ENCODE results near the gene SCPEP1. TPM values are rescaled to one million over a fixed set of nuclear protein-coding genes. Genes with fewer than 3 reads are reported as not detected.
A peak's percentile ranks its signal among the peaks of the same experiment; 100 is the strongest.

SCPEP1 gene
- total and polyA plus RNA-seq, 2 of the 13 experiments (the other 11 are each of a cell fraction or from before 2014, with no cell fraction given) = 24.3 to 27.3 TPM

GRCh38 chr17:56960596-56961538 lies 17.1 kb upstream of the SCPEP1 start, which contains the start of gene COIL (continued):
- TF ChIP-seq ZNF512 (CRISPR knock-in tag; IDR thresholded peaks at IDR 0.05) = no peak
- TF ChIP-seq POGK (CRISPR knock-in tag; conservative IDR thresholded peaks at IDR 0.05) = peak; percentile 87
- no peak for TF ChIP-seq PLRG1 (conservative IDR thresholded peaks at IDR 0.05)
- TF ChIP-seq, protein P1, sequence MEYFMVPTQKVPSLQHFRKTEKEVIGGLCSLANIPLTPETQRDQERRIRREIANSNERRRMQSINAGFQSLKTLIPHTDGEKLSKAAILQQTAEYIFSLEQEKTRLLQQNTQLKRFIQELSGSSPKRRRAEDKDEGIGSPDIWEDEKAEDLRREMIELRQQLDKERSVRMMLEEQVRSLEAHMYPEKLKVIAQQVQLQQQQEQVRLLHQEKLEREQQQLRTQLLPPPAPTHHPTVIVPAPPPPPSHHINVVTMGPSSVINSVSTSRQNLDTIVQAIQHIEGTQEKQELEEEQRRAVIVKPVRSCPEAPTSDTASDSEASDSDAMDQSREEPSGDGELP (IDR thresholded peaks at IDR 0.05; ENCODE audit: borderline replicate concordance, low read depth) = no peak
- no peak for TF ChIP-seq ZNF30 (CRISPR knock-in tag; IDR thresholded peaks at IDR 0.05)
- 0 out of 2 replicates have a peak, but pooled peaks have one; percentile 29 for TF ChIP-seq SP5 (CRISPR knock-in tag; IDR thresholded peaks at IDR 0.05; ENCODE audit: borderline replicate concordance, low read depth)
- TF ChIP-seq SAP130 (CRISPR knock-in tag; IDR thresholded peaks at IDR 0.05; ENCODE audit: low read depth) = peak; percentile 89
- peak; percentile 93; the same call in 1 of the 2 replicates for TF ChIP-seq SMAD1 (CRISPR knock-in tag; IDR thresholded peaks at IDR 0.05; ENCODE audit: borderline replicate concordance, low read depth)
- TF ChIP-seq AKAP8 (CRISPR knock-in tag; IDR thresholded peaks at IDR 0.05) = no peak
- TF ChIP-seq SYNCRIP (IDR thresholded peaks at IDR 0.05; ENCODE audit: insufficient read depth, low read depth, low read length) = no peak
- peak; percentile 59; the same call in 1 of the 2 replicates for TF ChIP-seq ADNP (CRISPR knock-in tag; IDR thresholded peaks at IDR 0.05)
- TF ChIP-seq, protein P2, sequence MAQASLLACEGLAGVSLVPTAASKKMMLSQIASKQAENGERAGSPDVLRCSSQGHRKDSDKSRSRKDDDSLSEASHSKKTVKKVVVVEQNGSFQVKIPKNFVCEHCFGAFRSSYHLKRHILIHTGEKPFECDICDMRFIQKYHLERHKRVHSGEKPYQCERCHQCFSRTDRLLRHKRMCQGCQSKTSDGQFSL (CRISPR knock-in tag; IDR thresholded peaks at IDR 0.05) = peak; percentile 90
- no peak for TF ChIP-seq SOX13 (IDR thresholded peaks at IDR 0.05)
- peak; percentile 72 to 78; a peak in 2 of 4 replicates for TF ChIP-seq SOX13 (CRISPR knock-in tag; conservative IDR thresholded peaks at IDR 0.05 in 1 of 2, IDR thresholded peaks at IDR 0.05 in 1 of 2)
- TF ChIP-seq HNRNPK (IDR thresholded peaks at IDR 0.05; ENCODE audit: low read depth, low read length, poor library complexity, severe bottlenecking) = peak; percentile 99
- TF ChIP-seq ZFP37 (CRISPR knock-in tag; IDR thresholded peaks at IDR 0.05; ENCODE audit: borderline replicate concordance) = peak; percentile 93
- TF ChIP-seq BORCS8-MEF2B (CRISPR knock-in tag; IDR thresholded peaks at IDR 0.05) = peak; percentile 87
- peak; percentile 87 for TF ChIP-seq TFDP2 (CRISPR knock-in tag; IDR thresholded peaks at IDR 0.05)
- TF ChIP-seq, protein P3, sequence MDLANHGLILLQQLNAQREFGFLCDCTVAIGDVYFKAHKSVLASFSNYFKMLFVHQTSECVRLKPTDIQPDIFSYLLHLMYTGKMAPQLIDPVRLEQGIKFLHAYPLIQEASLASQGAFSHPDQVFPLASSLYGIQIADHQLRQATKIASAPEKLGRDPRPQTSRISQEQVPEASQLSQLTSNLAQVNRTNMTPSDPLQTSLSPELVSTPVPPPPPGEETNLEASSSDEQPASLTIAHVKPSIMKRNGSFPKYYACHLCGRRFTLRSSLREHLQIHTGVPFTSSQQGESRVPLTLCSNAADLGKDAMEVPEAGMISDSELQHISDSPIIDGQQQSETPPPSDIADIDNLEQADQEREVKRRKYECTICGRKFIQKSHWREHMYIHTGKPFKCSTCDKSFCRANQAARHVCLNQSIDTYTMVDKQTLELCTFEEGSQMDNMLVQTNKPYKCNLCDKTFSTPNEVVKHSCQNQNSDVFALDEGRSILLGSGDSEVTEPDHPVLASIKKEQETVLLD (CRISPR knock-in tag; IDR thresholded peaks at IDR 0.05; ENCODE audit: low read depth) = peak; percentile 49; the same call in 1 of the 2 replicates
- peak; percentile 96 for TF ChIP-seq ZNF747 (CRISPR knock-in tag; IDR thresholded peaks at IDR 0.05; ENCODE audit: borderline replicate concordance)
- no peak; the same call in 1 of the 2 replicates for TF ChIP-seq TOE1 (CRISPR knock-in tag; IDR thresholded peaks at IDR 0.05)
